Neural cell (in vitro differentiated cells): ENCODE results near the gene MAML3. TPM values are rescaled to one million over a fixed set of nuclear protein-coding genes. Genes with fewer than 3 reads are reported as not detected.

Experiments
- H2AFZ ChIP-seq: fragments of 200-600, 300-800 bp; sonication (generic), shearing (Covaris generic); 2 replicates; pipeline ENCODE4 v1.6.0; 2014; ENCODE audit warnings: low read depth, mild to moderate bottlenecking, antibody characterized with exemption, low read length, moderate library complexity
- H3F3A ChIP-seq: fragments of 200-600 bp; shearing (Covaris generic); 2 replicates; pipeline ENCODE4 v1.6.1; 2016; ENCODE audit warnings: mild to moderate bottlenecking, moderate library complexity, mixed read lengths, antibody characterized with exemption, low read length; ENCODE audit not compliant: insufficient read depth, poor library complexity, severe bottlenecking
- H3K27ac ChIP-seq: fragments of 200-600, 300-800 bp; sonication (generic), shearing (Covaris generic); 2 replicates; pipeline ENCODE4 v1.5.1; 2014; ENCODE audit warnings: mild to moderate bottlenecking, low read length, moderate library complexity
- H3K27me3 ChIP-seq: fragments of 300-800, 200-600 bp; sonication (generic), shearing (Covaris generic); 2 replicates; pipeline ENCODE4 v1.6.0; 2014; ENCODE audit warnings: mild to moderate bottlenecking, low read depth, low read length, moderate library complexity; ENCODE audit not compliant: insufficient read depth
- H3K36me3 ChIP-seq: fragments of 300-800, 200-600 bp; sonication (generic), shearing (Covaris generic); 2 replicates; pipeline ENCODE4 v1.5.1; 2014; ENCODE audit warnings: mild to moderate bottlenecking, antibody characterized with exemption, low read length, moderate library complexity; ENCODE audit not compliant: insufficient read depth
- H3K4me2 ChIP-seq: fragments of 300-800, 200-600 bp; sonication (generic), shearing (Covaris generic); 2 replicates; pipeline ENCODE4 v1.6.0; 2014; ENCODE audit warnings: mild to moderate bottlenecking, low read length
- H3K4me3 ChIP-seq: fragments of 300-800, 200-600 bp; sonication (generic), shearing (Covaris generic); 2 replicates; pipeline ENCODE4 v1.5.1; 2014; ENCODE audit warnings: mild to moderate bottlenecking, low read length, moderate library complexity
- H3K79me2 ChIP-seq: fragments of 200-600 bp; shearing (Covaris generic); replicated peaks from 2 replicates; pipeline ENCODE4 v1.6.0; 2014; ENCODE audit warnings: mild to moderate bottlenecking, low read length, moderate library complexity; ENCODE audit not compliant: insufficient read depth
- H3K9ac ChIP-seq: fragments of 300-800, 200-600 bp; sonication (generic), shearing (Covaris generic); 2 replicates; pipeline ENCODE4 v1.6.1; 2016; ENCODE audit warnings: mild to moderate bottlenecking, low read length, mixed read lengths
- H3K9me2 ChIP-seq: fragments of 200-600 bp; shearing (Covaris generic); 2 replicates; pipeline ENCODE4 v1.6.1; 2016; ENCODE audit warnings: mild to moderate bottlenecking, low read length, mixed read lengths; ENCODE audit not compliant: insufficient read depth
- H3K9me3 ChIP-seq: fragments of 200-600, 300-800 bp; sonication (generic), shearing (Covaris generic); 2 replicates; pipeline ENCODE4 v1.6.1; 2016; ENCODE audit warnings: mild to moderate bottlenecking, mixed run types, low read length, moderate library complexity, mixed read lengths
- H4K20me1 ChIP-seq: fragments of 200-600 bp; shearing (Covaris generic); 2 replicates; pipeline ENCODE4 v1.6.1; 2016; ENCODE audit warnings: mild to moderate bottlenecking, mixed run types; ENCODE audit not compliant: insufficient read depth
- EP300 ChIP-seq: fragments of 450-650 bp; conservative IDR thresholded peaks from 2 replicates; pipeline ENCODE4 v1.6.1; 2014; ENCODE audit warnings: antibody characterized with exemption, mild to moderate bottlenecking, moderate library complexity; ENCODE audit not compliant: poor library complexity, severe bottlenecking
- EZH2 ChIP-seq: fragments of 200-600, 300-800 bp; shearing (Covaris generic), sonication (generic); IDR thresholded peaks from 2 replicates; pipeline ENCODE4 v1.6.1; 2014; ENCODE audit warnings: antibody characterized with exemption, low read length, borderline replicate concordance, mild to moderate bottlenecking; ENCODE audit not compliant: insufficient read depth, poor library complexity, severe bottlenecking
- MXI1 ChIP-seq: fragments of 450-650 bp; conservative IDR thresholded peaks from 2 replicates; pipeline ENCODE4 v1.6.1; 2014; ENCODE audit warnings: antibody characterized with exemption, mild to moderate bottlenecking; ENCODE audit not compliant: poor library complexity, severe bottlenecking
- POLR2AphosphoS5 ChIP-seq: IDR thresholded peaks from 2 replicates; pipeline ENCODE4 v1.6.1; 2012
- RAD21 ChIP-seq: fragments of 450-650 bp; conservative IDR thresholded peaks from 2 replicates; pipeline ENCODE4 v1.6.1; 2014; ENCODE audit warnings: antibody characterized with exemption, mild to moderate bottlenecking, moderate library complexity
- SMC3 ChIP-seq: fragments of 450-650 bp; conservative IDR thresholded peaks from 2 replicates; pipeline ENCODE4 v1.6.1; 2014; ENCODE audit warnings: antibody characterized with exemption, mild to moderate bottlenecking, moderate library complexity; ENCODE audit not compliant: poor library complexity
- TAF1 ChIP-seq: IDR thresholded peaks from 2 replicates; pipeline ENCODE4 v1.6.1; 2012; ENCODE audit warnings: low read depth
- polyA plus RNA-seq: library from polyadenylated mRNA; depleted of rRNA; stranded (reverse); fragments of >200 nt; gene quantifications from 2 replicates; pipeline ENCODE4 v1.2.3, GENCODE V29; 2014
- TF ChIP-seq, protein P1 (sequence below): fragments of 450-650 bp; IDR thresholded peaks from 2 replicates; pipeline ENCODE4 v1.5.1; 2014; ENCODE audit warnings: antibody characterized with exemption, mild to moderate bottlenecking, moderate library complexity; ENCODE audit not compliant: poor library complexity, severe bottlenecking
- TF ChIP-seq, protein P2 (sequence below): IDR thresholded peaks from 2 replicates; pipeline ENCODE4 v1.6.1; 2012; ENCODE audit warnings: borderline replicate concordance

Gene MAML3
- polyA plus RNA-seq, 1 donor from 2014 or later = 10.2 TPM

DNA sequence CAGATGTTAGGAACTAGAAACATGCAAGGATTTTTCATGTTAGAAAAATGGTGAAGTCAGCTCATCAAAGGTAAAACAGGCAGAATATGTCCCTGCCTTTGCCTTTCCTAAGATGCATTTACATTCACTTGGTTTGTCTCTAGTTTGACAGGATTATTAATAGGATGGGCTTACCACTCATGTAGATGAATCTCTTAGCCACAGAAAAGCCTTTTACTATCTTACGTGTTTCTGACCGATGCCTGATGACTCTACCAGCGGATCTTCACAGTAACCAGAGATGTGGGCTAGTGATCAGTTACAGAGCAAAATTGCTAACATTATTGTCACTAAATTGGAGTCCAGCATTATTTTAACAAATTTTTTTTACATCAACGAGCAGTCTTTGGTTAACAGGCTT, 187.6 kb downstream of the MAML3 start:
- Histone ChIP-seq H3K4me2 (peak overlapping the region; percentile 31), H4K20me1 (no peaks in the 10 kb centered on the region), H3K9me2 (no peaks in the 10 kb centered on the region), H3K27me3 (no peaks in the 10 kb centered on the region), H3K4me3 (peak overlapping the region; percentile 13), H3K27ac (peak overlapping the region; percentile 45), H3K9ac (no peak overlapping the region), H2AFZ (no peak overlapping the region), H3K9me3 (no peaks in the 10 kb centered on the region), H3K79me2 (peaks cover 3% of the 10 kb centered on the region), H3F3A (no peaks in the 10 kb centered on the region), H3K36me3 (no peaks in the 10 kb centered on the region)
- TF ChIP-seq, protein P1, sequence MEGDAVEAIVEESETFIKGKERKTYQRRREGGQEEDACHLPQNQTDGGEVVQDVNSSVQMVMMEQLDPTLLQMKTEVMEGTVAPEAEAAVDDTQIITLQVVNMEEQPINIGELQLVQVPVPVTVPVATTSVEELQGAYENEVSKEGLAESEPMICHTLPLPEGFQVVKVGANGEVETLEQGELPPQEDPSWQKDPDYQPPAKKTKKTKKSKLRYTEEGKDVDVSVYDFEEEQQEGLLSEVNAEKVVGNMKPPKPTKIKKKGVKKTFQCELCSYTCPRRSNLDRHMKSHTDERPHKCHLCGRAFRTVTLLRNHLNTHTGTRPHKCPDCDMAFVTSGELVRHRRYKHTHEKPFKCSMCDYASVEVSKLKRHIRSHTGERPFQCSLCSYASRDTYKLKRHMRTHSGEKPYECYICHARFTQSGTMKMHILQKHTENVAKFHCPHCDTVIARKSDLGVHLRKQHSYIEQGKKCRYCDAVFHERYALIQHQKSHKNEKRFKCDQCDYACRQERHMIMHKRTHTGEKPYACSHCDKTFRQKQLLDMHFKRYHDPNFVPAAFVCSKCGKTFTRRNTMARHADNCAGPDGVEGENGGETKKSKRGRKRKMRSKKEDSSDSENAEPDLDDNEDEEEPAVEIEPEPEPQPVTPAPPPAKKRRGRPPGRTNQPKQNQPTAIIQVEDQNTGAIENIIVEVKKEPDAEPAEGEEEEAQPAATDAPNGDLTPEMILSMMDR = no peak
- peak; percentile 31 for TF ChIP-seq EP300
- no peak for TF ChIP-seq SMC3
- no peak for TF ChIP-seq RAD21
- TF ChIP-seq TAF1 = no peak

- Histone ChIP-seq H3K4me2 (no peak overlapping the region), H3F3A (no peaks in the 10 kb centered on the region), H2AFZ (no peak overlapping the region), H3K27me3 (no peaks in the 10 kb centered on the region), H3K9me3 (no peaks in the 10 kb centered on the region), H3K9me2 (no peaks in the 10 kb centered on the region), H3K4me3 (no peak overlapping the region), H3K27ac (peak overlapping the region; percentile 45), H3K9ac (no peak overlapping the region), H4K20me1 (no peaks in the 10 kb centered on the region), H3K79me2 (peaks cover 3% of the 10 kb centered on the region), H3K36me3 (no peaks in the 10 kb centered on the region)
- no peak for TF ChIP-seq TAF1
- no peak for TF ChIP-seq SMC3
- TF ChIP-seq RAD21 = no peak
Measured at GRCh38 chr4:139965789-139966188, 188.2 kb downstream of the MAML3 start.

DNA sequence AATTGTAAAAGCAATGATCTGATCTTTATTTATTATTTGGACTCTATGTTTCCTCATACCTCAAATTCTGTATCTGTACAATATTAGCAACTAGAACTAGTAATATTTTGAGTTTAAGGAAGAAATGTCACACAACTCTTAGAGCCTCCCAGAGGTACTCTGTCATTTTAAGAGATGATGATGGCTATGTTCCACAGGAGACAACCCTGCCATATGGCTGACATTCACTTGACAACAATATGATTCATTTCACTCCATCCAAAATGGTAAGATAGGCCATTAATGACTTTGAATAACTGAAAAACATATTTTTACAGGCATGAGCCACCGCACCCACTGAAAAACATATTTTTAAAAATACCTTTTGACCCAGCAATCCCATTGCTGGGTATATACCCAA, 190.3 kb downstream of the MAML3 start:
- Histone ChIP-seq H3K9ac (no peak overlapping the region), H3K4me2 (no peak overlapping the region), H3K36me3 (no peaks in the 10 kb centered on the region), H3K79me2 (peaks cover 3% of the 10 kb centered on the region), H3K4me3 (no peak overlapping the region), H4K20me1 (no peaks in the 10 kb centered on the region), H3K9me3 (no peaks in the 10 kb centered on the region), H2AFZ (no peak overlapping the region), H3K27me3 (no peaks in the 10 kb centered on the region), H3F3A (no peaks in the 10 kb centered on the region), H3K9me2 (no peaks in the 10 kb centered on the region), H3K27ac (no peak overlapping the region)
- no peak for TF ChIP-seq MXI1
- no peak for TF ChIP-seq TAF1
- TF ChIP-seq, protein P2, sequence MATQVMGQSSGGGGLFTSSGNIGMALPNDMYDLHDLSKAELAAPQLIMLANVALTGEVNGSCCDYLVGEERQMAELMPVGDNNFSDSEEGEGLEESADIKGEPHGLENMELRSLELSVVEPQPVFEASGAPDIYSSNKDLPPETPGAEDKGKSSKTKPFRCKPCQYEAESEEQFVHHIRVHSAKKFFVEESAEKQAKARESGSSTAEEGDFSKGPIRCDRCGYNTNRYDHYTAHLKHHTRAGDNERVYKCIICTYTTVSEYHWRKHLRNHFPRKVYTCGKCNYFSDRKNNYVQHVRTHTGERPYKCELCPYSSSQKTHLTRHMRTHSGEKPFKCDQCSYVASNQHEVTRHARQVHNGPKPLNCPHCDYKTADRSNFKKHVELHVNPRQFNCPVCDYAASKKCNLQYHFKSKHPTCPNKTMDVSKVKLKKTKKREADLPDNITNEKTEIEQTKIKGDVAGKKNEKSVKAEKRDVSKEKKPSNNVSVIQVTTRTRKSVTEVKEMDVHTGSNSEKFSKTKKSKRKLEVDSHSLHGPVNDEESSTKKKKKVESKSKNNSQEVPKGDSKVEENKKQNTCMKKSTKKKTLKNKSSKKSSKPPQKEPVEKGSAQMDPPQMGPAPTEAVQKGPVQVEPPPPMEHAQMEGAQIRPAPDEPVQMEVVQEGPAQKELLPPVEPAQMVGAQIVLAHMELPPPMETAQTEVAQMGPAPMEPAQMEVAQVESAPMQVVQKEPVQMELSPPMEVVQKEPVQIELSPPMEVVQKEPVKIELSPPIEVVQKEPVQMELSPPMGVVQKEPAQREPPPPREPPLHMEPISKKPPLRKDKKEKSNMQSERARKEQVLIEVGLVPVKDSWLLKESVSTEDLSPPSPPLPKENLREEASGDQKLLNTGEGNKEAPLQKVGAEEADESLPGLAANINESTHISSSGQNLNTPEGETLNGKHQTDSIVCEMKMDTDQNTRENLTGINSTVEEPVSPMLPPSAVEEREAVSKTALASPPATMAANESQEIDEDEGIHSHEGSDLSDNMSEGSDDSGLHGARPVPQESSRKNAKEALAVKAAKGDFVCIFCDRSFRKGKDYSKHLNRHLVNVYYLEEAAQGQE = no peak
- TF ChIP-seq, protein P1 = no peak
- no peak for TF ChIP-seq RAD21
- no peak for TF ChIP-seq SMC3
- no peak for TF ChIP-seq POLR2AphosphoS5
- no peak for TF ChIP-seq EZH2
- no peak for TF ChIP-seq EP300
